M059J (cell line): ENCODE data around the gene CDH1. TPM values are rescaled to one million over a fixed set of nuclear protein-coding genes. Genes with fewer than 3 reads are reported as not detected.
A peak's percentile ranks its signal among the peaks of the same experiment; 100 is the strongest.
"Not testable (repeated sequence)": the region's sequence is repeated elsewhere in the genome, so short reads cannot be mapped to it uniquely, and the experiment has no call there.

Source experiments
- DNase-seq: peaks from one replicate; pipeline ENCODE4 v3.0.0-alpha.2; 2012; ENCODE audit warnings: low read depth
- total RNA-seq: library from RNA; depleted of rRNA; stranded (reverse); fragments of >200 nt; shearing (Covaris generic); gene quantifications from 2 replicates; pipeline ENCODE4 v1.2.3, GENCODE V29; 2014

Gene CDH1
- total RNA-seq, 1 experiment from 2014 or later = 0.05 TPM

- peak; percentile 75 for DNase-seq
These were observed 53.2 kb downstream of the CDH1 start for GRCh38 chr16:68790130-68790761.

DNA sequence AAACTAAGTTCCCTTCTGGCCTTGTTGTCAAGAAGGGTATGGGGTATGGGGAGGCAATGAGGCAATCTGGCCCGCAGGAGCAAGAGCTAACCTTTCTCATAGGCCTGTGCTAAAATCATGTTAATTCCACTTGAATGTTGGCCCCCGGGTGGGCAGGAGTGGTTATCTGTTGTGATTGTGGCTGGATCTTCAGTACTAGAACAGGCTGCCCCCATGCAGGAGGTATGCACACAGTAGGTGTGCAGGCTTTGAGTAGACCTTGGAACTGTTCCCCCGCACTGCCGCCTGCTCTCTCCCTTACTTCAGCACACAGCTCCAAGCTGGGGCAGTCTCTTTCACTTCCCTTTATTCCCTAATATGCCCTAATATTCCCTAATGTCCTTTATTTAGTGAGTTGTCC, 53.9 kb downstream of the CDH1 start:
- DNase-seq = no peak

DNA sequence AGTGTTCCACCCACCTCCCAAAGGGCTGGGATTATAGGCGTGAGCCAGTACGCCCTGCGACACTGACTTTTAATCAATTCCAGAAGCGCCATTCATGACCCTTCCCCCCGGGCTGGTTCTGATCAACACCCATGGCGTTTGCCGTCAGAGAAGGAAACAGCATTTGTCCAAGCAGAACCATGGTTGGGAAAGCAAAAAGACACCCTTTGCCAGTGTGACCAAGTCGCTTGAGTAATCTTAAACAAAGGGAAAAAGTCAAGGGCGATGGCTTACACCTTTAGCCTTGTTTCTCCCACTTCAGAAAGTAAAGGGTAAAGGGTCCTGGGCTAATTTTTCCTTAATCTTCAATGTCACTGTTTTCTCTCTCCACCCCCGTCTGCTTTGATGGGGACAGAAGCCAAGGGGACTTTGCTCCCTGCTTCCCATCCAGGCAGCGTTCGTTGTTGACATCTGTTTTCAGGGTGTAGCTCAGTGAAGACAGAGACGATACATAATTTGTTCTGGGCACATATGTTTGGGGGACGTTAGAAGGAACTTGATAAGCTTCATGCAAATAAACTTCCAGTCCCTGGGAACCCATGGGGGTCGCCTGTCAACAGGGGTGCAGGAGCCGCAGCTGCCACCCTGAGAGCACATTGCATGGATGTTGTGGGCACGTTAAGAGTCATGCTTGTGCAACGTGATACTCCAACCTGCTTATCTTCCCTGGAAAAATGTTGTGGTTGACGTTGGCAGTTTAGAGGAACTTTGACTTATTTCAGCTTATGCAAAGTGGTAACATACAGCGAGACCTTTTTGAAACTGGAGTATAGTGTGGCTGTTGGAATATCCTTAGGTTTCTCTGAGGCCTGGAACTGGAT, 55.6 kb downstream of the CDH1 start:
- peak; percentile 73 for DNase-seq

DNA sequence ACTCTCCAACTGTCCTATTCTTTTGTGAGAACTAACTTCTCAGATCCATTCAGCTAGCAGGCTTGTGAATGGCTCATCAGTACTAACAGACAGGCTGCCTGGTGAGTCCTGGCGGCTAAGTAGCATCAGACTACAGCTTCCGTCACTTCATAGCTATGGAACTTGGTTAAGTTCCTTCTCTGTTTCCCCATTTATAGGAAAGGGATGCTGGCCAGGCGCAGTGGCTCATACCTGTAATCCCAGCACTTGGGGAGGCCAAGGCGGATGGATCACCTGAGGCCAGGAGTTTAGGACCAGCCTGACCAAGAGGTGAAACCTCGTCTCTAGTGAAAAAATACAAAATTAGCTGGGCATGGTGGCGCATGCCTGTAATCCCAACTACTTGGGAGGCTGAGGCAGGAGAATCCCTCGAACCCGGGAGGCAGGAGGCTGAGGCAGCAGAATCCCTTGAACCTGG, 56.3 kb downstream of the CDH1 start:
- DNase-seq = no peak

GRCh38 chr16:68798398-68798797, 61.3 kb downstream of the CDH1 start:
- DNase-seq = no peak

- peak; percentile 80 for DNase-seq
These were observed 63.3 kb downstream of the CDH1 start for GRCh38 chr16:68800257-68800875.

GRCh38 chr16:68802190-68802589, 65.1 kb downstream of the CDH1 start:
- peak; percentile 85 for DNase-seq

- DNase-seq = no peak
These were observed 69.3 kb downstream of the CDH1 start for GRCh38 chr16:68806422-68806821.

- DNase-seq = no peak
These were observed 69.9 kb downstream of the CDH1 start for GRCh38 chr16:68806981-68807380.

- DNase-seq = no peak
These were observed 77.4 kb downstream of the CDH1 start for GRCh38 chr16:68814516-68814915.

GRCh38 chr16:68823401-68824135, 86.5 kb downstream of the CDH1 start:
- peak; percentile 78 for DNase-seq

DNA sequence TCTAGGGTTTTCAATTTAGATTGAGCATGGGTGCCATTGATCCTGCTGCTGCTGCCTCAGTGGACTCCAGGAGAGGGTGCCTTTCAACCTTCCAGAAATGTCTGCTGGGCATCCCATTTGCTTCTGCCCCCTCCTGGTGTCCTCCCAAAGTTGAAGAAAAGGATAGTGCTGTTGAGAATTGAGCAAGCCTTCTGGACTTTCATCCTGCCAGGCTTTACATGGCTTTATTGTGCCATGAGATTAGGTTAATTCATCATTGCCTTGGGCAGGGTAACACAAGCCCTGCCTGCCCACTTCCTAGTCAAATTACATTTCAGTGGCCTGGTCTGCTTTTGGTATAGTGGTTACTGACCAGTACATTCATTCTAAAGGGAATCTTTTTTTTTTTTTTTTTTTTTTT, 88.3 kb downstream of the CDH1 start:
- DNase-seq = no peak

DNA sequence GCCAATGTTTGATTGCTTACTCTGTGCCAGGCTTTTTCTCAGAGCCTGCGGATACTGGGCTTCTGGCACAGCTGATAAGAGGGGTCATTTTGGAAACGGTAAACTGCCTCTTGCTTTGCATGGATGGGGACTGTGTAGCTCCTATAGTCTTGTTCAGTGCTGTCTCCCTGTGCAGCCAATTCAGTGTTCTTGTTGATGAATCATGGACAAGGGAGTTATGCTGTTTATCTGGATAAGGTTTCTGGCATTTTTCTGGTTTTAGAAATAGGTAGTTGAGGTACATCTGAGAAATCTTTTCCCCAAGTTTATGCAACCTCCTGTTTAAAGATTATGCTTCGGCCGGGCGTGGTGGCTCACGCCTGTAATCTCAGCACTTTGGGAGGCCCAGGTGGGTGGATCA, 89.6 kb downstream of the CDH1 start:
- no peak for DNase-seq

DNA sequence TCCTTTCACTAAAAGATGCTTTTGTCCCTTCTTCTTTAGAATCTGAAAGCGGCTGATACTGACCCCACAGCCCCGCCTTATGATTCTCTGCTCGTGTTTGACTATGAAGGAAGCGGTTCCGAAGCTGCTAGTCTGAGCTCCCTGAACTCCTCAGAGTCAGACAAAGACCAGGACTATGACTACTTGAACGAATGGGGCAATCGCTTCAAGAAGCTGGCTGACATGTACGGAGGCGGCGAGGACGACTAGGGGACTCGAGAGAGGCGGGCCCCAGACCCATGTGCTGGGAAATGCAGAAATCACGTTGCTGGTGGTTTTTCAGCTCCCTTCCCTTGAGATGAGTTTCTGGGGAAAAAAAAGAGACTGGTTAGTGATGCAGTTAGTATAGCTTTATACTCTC, 96.2 kb downstream of the CDH1 start:
- DNase-seq = no peak

DNA sequence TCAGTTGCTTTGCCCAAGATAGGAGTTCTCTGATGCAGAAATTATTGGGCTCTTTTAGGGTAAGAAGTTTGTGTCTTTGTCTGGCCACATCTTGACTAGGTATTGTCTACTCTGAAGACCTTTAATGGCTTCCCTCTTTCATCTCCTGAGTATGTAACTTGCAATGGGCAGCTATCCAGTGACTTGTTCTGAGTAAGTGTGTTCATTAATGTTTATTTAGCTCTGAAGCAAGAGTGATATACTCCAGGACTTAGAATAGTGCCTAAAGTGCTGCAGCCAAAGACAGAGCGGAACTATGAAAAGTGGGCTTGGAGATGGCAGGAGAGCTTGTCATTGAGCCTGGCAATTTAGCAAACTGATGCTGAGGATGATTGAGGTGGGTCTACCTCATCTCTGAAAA, 97.5 kb downstream of the CDH1 start:
- no peak for DNase-seq

DNA sequence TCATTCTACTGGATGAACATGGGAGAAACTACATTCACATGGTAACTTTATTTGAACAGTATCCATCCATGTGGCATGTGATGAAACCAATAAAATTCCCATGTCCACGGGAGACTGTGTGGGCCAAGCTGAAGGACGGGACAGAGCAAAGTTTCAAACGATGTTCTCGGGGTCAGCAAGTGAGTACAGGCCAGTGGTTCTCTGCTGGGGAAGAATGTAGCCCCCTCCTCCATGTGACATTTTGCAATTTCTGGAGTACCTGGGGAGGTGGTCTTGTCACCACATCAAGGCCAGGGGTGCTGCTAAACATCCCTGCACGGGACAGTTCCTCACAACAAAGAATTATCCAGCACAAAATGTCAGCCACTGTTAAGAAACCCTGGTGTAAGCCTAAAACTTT, 98.9 kb downstream of the CDH1 start:
- DNase-seq = no peak

DNA sequence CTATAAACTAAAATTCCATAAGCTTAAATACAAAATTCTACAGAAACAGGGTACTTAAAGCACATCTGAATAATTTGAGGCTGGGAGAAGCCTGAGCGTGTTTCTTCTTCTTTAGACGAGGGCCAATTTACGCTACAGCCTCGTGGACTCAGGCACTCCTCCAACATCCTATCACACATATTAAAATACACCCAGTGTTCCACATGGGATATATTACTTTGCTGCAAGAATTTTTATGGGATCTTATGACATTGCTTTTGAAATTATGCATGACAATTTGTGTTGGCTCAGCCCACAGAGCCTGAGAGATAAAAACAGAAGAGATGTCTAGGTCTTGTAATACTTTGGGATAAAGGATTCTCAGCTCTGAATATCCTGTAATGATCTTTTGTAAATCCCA, 102.7 kb downstream of the CDH1 start:
- DNase-seq = no peak

- DNase-seq = not testable (repeated sequence)
These were observed 105.9 kb downstream of the CDH1 start for GRCh38 chr16:68842964-68843481.

DNA sequence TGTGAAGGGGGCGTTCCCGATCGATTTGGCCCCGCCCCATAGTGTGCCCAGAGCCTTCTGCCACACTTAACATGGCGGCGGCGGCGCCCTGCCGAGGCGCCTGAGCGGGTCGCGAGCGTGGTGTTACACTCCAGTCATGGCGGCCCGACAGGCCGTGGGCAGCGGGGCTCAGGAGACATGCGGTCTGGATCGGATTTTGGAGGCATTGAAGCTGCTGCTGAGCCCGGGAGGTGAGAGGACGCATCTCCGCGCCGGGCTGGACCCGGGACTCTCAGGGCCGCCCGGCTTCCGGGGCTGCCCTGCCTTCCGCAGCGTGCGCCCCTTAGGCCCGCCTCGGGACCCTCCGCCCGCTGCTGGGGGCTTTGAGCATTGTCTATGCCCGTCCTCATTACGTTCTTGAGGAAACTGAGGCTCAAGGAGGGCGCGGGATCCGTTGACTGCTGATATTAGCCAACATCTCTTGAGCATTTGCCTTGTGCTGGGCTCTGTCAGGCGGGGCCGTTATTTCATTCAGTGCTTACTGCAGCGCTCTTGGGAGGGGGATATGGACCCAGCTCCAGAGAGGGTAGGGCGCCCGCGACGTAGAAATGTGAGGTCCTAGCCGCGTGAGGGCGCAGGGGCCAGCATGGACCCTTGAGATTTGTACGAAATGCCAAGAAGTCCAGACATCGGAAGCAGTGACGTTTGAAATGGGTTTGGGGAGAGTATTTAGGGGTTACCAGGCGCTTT, 106.6 kb downstream of the CDH1 start, which contains the start of gene TANGO6:
TSS of gene TANGO6 (plus strand) at position 50 of the 729 bp plus-strand sequence. CDS start at position 137, 87 bp downstream.
- DNase-seq = peak; percentile 76

GRCh38 chr16:68844211-68844564, 107.1 kb downstream of the CDH1 start:
- no peak for DNase-seq

- no peak for DNase-seq
These were observed 111.7 kb downstream of the CDH1 start for GRCh38 chr16:68848786-68849185.
